NCI-H1436 (cell line): ENCODE data around the gene EXPH5.

ENCODE experiments used
- DNase-seq: peaks from one replicate; lab custom pipeline; 2025; lab: John Stamatoyannopoulos, UW

Gene EXPH5

DNA sequence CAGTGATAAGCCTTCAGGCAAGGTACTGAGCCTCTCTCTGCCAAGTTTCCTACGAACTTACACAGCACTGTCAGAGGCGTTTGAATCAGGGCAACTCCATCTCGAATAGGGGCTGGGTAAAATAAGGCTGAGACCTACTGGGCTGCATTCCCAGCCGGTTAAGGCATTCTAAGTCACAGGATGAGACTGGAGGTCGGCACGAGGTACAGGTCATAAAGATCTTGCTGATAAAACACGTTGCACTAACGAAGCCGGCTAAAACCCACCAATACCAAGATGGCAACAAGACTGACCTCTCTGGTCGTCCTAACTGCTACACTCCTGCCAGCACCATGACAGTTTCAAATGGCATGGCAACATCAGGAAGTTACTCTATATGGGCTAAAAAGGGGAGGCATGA, 75.0 kb downstream of the EXPH5 start:
- DNase-seq: no peak

DNA sequence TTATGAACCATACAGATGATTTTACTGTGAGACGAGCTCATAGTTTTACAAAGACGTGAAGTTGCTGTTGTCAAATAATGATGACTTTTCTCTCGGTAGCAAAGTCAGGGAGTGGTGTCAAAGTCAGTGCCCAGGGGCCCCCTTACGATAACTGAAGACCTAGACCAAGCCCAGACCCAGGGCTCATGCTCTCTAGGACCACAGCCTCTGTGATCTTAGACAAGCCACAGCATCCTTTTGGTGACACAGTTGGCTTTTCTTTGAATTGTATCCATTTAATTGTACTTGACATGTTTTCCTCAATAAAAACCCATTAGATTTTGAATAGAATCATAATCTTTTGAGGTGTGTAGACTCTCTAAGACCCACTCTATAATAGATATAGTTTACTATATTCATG, 77.4 kb downstream of the EXPH5 start:
- no peak for DNase-seq

DNA sequence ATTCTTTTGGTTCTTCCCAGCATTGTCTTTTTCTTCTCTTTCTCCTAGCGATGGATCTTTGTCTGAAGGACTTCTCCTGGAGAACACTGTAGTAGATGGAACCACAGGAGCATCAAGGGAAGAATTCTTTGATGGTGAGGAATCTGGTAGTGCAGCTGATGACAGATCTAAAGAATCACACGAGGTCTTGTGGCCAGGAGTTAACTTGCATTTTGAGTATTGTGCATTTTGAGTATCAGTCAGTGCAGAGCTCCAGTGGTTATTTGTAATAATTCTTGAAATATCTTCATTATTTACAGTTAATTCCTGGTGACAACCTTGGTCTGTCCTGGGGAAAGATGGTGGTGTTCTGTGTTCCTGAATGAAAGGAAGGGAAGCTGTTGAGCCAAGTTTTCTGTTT, 80.9 kb downstream of the EXPH5 start:
- DNase-seq: no peak

DNA sequence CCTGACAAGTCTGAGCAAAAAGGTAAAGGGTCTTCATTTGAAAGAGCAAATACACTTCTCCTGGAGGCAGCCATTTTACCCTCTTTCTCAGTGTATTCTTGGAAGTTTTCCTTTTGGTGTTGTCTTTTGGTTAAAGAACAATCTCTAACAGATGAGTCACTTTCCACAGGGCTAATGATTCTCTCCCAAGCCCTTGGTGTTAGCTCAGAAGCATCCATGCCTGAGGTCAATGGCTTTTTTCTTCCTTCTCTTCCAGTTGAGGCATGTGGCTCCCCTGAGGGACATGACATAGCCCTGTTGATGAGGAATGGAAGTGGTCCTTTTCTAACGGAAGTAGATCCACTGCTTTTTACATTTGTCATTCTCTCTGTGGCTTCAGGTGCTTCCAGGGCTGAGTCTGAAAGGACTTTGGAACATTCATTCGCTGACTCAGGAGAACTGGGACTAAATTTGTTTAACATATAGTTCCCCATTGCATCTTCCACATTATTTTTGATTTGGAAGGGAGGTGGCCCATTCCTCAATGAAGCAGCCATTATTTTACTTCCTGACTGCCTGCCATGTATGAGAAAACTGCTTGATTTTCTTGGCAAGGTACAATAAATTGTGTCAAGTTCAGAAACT, 81.6 kb downstream of the EXPH5 start:
- no peak for DNase-seq

DNA sequence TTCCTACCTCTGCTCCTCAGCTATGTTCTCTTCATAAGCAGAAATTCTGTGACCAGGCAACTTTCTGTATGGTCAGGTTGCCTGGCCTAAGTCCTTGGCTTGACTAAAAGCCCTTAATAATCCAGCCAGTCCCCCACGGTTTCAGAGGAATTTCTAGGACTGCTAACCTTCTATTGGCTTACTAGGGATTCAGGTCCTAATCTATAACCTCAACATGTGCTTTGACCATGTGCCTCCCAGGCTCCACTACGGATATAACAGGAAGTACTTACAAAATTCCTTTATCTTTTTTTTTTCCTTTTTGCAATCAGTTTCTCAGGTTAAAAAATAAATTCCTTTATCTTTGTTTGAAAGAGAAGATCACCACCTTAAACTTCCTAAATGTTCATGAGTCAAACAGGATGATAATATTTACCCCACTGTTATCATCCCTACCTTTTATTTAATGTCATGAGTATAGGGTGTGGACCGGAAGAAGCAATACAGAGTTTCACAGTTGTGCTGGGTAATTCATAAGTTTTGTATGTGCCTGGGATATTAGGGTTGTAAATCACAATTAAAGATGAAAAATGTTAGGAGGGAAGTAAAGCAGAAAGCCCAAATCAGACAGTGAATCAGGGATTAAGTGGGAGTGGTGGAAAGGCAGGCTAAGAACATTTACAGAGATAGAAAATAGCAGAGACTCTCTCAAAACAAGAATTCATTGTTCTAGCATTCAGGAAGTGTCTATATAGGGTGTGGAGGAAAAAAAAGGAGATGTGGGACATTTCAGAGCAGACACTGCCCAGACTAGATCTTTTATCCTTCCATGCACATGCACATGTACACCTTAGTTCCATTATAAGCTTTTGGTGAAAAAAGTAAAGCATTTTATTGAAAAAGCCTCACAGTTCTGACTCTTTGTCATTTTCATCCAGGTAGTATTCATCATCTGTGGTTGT, 84.6 kb downstream of the EXPH5 start:
- no peak for DNase-seq

DNA sequence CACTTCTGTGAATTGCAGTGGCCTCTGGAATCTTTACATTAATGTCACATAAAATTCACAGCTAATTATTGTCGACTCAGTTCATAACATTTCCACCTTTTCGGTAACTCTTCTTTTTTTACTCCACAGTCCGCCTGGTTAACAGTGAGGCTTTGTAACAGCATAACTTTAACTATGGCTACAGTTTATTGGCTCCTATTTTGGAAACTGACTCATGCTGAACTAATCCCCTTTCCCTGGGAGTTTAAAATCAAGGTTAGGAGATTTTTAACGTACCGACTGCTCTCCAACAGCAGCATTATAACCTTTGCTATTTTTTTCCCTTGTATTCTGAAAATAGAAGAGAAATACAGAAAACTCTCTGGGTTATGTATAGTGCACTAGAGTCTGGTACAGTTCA, 92.2 kb downstream of the EXPH5 start:
- no peak for DNase-seq

DNA sequence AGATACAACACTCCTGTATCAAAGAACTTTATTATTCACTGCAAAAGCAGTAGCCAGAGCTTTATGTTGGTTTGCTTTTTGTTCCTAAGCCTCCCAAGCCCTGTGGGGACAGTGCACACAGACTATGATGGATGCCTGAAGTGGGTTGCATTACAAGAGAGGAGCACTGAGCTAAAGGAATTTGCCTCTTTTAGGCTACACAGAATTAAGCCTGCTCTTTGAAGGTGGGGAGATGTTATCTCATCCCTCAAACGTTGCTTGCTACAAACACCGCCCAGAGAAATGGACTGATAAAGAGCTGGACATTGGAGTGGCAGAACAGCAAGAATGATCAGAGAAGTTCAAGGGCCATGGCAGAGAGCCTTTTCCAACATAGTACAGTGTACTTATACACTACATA, 92.8 kb downstream of the EXPH5 start:
- no peak for DNase-seq

DNA sequence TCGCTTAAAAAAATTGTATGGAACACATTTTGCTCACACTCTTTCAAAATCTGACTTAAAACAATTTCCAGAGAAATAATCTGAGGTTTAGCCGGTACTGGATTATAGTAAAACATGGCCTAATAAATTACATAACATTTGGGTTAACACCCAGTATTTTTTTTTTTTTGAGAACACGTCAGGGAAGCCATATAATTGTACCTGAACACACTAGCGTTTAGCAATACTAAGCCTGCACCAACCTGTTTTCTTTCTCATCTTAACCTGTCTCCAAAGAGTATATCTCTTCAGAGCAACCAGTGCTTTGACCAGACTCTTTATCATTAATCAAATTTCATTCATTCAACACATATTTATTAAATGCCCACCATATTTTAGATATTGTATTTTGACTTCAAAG, 93.4 kb downstream of the EXPH5 start:
- no peak for DNase-seq

DNA sequence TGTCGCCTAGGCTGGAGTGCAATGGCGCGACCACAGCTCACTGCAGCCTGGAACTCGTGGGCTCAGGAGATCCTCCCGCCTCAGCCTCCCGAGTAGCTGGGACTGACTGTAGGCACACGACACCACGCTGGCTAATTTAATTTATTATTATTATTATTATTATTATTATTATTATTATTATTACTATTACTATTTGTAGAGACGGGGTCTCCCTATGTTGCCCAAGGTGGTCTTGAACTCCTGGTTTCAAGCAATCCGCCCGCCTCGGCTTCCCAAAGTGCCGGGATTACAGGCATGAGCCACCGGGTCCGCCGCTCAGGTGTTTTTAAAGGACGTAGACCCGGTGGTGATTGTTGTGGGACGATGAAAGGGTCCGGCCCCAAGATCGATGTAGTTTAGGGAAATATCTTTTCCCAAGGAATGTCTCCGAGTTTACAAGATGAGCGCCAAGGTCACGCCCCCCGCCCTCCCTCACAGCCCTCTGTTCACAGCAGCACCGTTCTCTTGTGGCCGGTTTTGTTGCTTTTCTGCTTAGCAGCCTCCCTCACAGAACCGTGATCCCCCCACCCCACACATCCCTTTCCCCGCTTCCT, 94.7 kb downstream of the EXPH5 start:
- no peak for DNase-seq

DNA sequence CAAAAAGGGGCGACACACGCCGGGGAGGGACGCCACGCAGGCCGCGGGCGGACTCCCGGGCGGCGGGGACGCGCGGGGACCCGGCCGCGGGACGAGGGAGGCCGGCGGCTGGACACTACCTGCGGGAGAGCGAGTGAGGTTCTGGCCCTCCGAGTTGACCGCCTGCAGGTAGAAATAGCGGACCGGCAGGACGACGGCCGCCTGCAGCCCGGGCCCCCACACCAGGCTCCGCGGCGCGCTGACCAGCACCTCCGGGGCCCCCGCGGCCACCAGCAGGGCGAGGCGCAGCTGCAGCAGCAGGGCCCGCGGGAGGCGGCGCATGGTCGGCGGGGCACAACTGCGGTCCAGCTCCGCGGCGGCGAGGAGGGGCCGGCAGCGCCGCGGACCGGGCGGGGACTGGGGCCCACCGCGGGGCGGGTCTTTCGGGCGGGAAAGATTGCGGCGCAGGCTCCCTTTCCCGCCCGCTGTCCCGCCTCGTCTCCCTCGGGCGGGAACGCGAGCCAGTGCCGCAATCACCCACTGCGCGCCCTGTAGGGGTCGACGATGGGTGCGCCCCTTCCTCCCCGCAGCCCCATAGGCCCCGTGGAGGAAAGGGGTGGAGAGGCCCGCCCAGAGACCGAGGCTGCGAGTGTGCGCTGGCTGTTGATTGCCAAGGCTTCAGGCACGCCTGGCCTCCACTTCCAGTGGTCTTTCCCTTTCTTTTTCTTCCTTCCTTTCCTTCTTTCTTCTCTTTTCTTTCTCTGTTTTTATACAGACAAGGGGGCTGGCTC, 95.3 kb downstream of the EXPH5 start, which contains the start of gene POGLUT3:
TSS of gene POGLUT3 (minus strand) at position 339 of the 770 bp plus-strand sequence. CDS start at position 321, 18 bp downstream.
- peak; percentile 81 for DNase-seq

DNA sequence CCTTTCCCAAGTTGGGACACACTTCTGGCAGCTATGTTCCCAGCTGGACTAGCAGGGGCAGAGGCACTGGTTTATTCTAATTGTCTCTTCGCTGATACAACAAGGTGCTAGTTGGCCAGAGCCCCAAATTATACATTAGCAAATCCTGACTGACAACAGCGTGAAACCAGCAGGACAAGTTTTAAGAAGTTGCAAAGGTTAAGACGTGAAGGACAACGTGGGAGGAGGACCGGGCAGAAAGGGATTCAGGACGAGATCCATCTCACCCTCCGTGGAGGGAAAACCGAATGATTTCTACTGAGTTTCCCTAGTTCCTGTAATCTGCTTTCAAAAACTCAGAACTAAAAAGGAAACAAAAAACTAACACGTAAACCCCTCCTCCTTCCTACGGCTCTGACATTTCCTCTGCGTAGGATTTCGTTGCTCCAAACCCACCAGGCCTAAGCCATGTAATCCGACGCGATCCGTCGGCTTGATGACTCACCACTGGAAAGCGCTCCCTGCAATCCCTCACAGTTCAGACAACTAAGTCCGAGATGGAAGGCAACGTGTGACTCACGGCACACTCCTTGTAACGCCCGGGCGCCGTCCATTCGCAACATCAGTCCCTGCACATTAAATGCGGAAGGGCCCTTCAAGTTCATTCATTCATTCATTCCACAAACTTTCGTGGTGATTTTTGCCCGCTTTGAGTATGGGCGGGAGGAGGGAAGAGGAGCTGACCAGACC, 96.1 kb downstream of the EXPH5 start:
- peak; percentile 68 for DNase-seq

DNA sequence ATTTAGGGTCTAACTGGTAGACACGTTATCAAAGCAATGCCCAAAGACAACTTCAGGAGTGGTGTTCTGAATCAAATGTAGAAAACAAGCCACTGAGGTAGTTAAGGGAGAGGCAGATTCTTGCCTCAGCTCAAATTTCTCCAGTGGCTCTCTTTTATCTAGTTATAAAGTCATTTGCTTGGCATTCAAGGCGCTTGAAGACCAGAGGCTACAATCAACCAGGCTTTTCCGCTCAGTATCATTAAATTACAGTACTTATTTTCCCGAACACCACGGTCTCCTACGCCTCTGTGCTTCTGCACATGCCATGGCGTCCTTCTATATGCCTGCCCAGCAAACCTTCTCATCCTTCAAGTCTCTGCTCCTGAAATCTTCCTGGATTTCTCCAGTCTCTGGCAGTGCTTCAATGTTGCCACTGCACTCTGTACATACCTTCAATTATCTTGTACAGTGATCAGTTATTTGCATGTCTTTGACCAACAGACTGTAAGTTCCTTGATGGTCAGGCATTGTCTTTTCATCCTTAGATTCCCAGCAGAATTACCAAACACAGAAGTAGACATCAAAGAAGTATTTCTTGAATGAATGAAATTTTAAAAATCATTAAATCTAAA, 96.8 kb downstream of the EXPH5 start:
- no peak for DNase-seq

DNA sequence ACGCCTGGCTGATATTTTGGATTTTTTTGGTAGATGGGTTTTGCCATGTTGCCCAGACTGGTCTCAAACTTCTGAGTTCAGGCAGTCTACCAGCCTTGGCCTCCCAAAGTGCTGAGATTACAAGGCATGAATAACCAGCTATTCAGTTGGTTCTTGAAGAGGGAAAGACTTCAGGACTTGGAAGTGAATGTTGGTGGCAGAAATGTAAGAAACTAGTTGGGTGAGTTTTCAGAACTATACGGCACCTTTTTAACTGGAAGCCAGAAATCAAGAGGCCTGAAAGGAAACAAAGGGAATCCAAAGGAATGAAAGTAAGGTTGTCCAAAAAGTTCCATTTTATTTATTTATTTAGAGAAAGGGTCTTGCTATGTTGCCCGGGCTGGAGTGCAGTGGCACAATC, 98.2 kb downstream of the EXPH5 start:
- DNase-seq: no peak

DNA sequence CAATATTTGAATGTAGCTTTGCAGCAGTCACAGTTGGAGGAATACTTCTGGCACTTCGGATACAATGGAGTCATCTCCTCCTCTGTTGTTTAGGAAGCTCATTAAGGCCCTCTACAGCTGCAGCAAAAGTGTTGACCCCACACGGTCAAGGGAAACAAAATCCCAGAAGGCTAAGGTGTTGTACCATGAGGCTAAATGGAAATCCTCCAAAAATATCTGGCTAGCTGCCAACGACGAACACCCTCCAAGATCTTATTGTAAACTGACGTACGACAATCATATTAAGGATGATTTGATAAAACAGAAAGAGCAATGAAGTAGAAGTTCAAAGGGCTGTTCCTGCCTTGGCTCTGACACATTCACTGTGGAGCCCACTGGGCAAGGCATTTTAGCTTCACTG, 99.4 kb downstream of the EXPH5 start:
- no peak for DNase-seq

DNA sequence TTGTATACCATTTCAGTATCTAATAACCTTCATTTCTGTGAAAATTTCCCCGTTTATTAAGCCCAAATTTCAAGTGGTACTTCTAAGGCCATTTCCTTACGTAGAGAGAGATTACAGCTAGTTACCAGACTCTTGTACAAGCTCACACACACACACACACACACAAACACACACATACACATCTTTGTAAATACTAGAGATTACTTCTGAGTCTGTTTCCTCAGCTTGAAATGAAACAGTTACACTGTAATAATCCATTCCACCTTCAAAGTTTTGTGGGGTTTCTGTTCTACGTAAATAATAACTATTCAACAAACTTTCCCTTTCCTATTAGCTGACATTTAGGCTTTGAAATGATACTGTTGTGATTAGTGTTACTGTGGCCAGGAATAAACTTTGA, 101.6 kb downstream of the EXPH5 start:
- no peak for DNase-seq

DNA sequence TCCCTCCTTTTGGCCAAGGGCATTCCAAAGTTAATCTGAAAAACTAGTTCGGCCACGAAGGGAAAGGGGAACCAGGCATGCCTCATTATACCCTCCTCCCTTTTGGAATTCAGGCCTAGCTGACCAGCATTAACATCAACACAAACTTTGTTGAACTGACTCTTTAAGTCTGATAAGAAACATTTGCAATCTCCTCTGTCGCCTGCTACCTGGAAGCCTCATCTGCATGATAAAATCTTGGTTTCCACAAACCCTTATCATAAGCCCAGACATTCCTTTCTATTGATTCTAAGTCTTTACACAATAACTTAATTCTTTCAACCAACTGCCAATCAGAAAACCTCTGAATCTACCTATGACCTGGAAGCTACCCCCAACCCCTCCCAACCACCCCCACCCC, 106.7 kb downstream of the EXPH5 start:
- DNase-seq: no peak

DNA sequence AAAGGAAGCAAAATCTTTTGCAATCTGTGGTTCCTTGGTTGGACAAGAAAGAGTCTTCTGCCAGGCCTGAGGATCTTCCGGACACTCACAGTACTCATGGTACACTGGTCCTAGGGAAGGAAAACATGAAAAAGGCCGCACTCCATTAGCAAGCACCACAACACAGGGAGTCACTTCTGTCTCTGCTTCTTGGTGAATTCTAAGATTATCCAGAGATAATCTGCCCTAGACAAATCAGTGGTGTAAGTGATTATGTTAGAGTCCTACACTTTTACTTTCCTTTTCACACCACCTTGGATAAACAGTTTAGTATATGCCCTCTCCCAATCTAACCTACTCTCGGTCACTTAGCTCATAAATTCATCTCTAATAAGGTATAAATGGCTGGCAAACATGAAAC, 107.2 kb downstream of the EXPH5 start:
- DNase-seq: no peak

DNA sequence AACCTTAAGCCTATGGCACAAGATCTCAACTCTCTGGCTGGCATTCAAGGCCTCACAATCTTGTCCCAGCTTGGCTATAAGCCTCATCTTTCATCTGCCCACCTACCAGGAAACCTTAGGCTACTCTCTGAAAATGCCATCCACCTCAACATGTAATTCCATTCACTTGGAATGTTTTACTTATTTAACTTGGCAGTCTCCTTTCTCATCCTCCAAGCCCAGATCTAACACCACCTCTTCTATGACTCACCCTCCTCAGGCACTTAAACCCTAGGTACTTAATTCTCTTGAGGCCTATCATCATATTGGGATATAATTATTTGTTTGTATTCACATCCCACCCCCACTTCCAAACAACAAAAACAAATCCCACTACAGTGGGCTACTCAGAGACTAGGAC, 110.4 kb downstream of the EXPH5 start:
- DNase-seq: no peak

DNA sequence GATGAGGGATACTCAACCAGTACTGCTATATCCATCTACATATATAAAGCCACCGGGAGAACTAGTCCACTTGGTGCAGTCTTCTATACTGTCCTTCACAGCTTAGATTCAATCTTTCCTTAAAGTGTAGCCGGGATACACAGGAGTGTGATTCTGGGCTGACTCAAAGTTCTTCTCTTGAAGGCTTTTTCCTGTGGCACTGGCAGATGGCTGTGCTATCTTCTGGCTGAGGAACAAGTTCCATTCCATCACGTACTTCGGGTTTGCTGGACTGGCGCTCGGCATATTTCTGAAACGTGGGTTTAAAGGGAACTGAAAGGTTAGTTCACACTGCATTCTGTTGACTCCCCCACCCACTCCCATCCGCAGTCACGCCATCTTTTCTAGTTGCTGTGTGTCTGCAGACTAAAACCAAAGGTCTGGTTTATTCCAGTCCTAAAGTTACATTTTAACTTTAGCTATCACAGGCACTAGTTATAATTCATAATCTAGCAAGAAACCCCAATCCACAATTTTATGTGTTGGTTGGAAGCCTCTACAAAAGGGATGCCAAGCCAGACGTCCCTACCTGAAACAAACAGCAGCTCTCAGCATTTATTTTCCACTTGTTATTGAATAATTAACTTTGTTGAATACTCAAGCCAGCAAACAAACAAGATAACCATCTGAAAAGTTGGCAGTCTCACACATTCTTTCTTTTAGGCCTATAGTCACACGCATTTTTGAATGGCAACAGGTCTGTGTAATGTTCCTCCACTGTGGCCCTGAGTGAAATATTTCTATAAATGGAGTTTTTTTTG, 118.7 kb downstream of the EXPH5 start:
- no peak for DNase-seq

DNA sequence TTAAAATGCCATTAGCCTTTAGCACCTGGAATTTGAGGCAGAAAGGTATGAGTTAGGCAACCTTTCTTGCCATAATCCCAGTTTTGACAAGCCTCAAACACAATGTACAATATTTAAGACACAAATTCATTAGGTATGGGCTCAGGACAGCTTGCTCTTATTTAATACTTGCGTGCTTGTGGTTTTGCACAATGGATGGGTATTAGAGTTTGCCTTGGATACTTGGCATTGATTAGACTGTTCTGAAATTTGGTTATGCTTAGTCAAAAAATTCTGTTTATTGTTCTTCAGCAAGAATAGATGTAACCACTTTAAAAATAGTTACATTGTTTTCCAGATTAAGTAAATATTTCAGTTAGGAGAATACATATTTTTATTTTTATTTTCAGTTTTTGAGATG, 120.9 kb downstream of the EXPH5 start:
- DNase-seq: no peak
